NT2/D1 (cell line): ENCODE measurements around the gene SCP2.

Source experiments
- DNase-seq: peaks from one replicate; pipeline ENCODE4 v3.0.0-alpha.2; 2011; ENCODE audit warnings: low read depth, low spot score
- H3K27me3 ChIP-seq: 2 replicates; pipeline ENCODE4 v1.6.0; 2011; ENCODE audit warnings: mild to moderate bottlenecking; ENCODE audit not compliant: insufficient read length, insufficient read depth
- H3K36me3 ChIP-seq: 2 replicates; pipeline ENCODE4 v1.6.1; 2011; ENCODE audit warnings: mild to moderate bottlenecking, low read length, mixed read lengths; ENCODE audit not compliant: insufficient read depth, insufficient read length
- H3K4me1 ChIP-seq: 2 replicates; pipeline ENCODE4 v1.5.1; 2011; ENCODE audit not compliant: insufficient read depth, insufficient read length
- H3K4me3 ChIP-seq: 2 replicates; pipeline ENCODE4 v1.5.1; 2011; ENCODE audit warnings: low read depth; ENCODE audit not compliant: insufficient read length
- H3K9ac ChIP-seq: 2 replicates; pipeline ENCODE4 v1.6.0; 2011; ENCODE audit warnings: low read depth; ENCODE audit not compliant: insufficient read length
- H3K9me3 ChIP-seq: 2 replicates; pipeline ENCODE4 v1.5.1; 2011; ENCODE audit warnings: mild to moderate bottlenecking, low read length; ENCODE audit not compliant: insufficient read depth
- SUZ12 ChIP-seq: IDR thresholded peaks from 2 replicates; pipeline ENCODE4 v1.6.1; 2011; ENCODE audit not compliant: insufficient read length, insufficient read depth; ENCODE audit errors: extremely low read depth
- YY1 ChIP-seq: IDR thresholded peaks from 2 replicates; pipeline ENCODE4 v1.6.1; 2011; ENCODE audit not compliant: insufficient read length, insufficient read depth
- ZNF274 ChIP-seq: IDR thresholded peaks from 2 replicates; pipeline ENCODE4 v1.6.1; 2011; ENCODE audit warnings: mild to moderate bottlenecking, low read depth, low read length

SCP2 gene

DNA sequence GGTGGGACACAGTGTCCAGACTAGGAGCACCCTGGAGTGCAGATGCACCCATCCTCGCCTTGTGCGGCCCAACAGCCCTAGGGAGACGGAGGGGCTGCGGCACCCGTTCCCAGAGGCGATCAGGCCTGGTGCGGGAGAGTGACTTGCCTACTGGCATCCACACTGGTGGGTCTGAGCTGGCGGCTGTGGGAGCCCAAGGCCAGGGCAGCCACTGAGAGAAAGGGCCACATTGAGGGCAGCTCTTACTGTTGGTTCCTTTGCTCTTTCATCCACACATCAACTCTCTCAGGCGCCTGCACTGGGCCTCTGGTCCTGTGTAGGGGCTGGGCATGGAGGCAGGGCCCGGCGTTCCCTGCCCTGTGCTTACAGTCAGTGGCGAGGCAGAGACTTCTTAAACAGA lies 143.5 kb downstream of the SCP2 start:
- Histone ChIP-seq H3K9me3 (no peaks in the 10 kb centered on the region), H3K4me1 (peaks cover 8% of the 10 kb centered on the region), H3K4me3 (no peak overlapping the region), H3K27me3 (no peaks in the 10 kb centered on the region), H3K36me3 (no peaks in the 10 kb centered on the region), H3K9ac (no peak overlapping the region)
- no peak for DNase-seq
- TF ChIP-seq YY1 (no peak), SUZ12 (no peak), ZNF274 (no peak)

DNA sequence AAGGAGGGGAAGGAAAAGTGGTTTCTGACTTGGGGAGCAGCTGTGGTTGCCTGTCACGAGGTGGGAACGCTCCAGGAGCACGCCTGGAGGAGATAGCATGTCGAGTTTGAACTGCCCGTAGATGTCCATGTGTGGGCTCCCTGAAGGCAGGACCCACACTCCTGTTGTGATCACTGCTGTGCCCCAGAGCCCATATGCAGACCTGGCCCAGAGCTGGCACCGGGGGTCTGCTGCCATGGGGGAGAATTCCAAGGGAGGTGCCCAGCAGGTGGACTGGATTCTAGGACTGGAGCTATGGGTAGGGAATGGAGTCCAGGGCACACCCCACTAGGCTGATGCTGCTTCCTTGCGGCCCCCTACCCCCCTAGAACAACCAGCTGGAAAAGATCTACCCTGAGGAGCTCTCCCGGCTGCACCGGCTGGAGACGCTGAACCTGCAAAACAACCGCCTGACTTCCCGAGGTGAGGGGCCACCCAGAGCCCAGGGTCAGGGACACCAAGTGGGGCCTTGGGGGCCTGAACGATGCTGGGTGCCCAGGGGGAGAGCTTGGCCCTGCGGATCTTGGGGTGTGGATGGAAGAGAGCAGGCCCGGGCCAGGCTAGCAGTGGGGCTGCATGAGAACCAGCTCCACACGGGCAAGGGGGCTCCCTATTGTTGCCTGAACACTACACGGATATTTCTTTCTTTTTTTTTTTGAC lies 144.2 kb downstream of the SCP2 start:
- peaks cover 8% of the 10 kb centered on the region for H3K4me1 ChIP-seq
- no peaks in the 10 kb centered on the region for H3K9me3 ChIP-seq
- no peak overlapping the region for H3K9ac ChIP-seq
- H3K27me3 ChIP-seq: no peaks in the 10 kb centered on the region
- H3K4me3 ChIP-seq: no peak overlapping the region
- H3K36me3 ChIP-seq: no peaks in the 10 kb centered on the region
- DNase-seq: no peak
- TF ChIP-seq YY1 (no peak), SUZ12 (no peak), ZNF274 (no peak)

DNA sequence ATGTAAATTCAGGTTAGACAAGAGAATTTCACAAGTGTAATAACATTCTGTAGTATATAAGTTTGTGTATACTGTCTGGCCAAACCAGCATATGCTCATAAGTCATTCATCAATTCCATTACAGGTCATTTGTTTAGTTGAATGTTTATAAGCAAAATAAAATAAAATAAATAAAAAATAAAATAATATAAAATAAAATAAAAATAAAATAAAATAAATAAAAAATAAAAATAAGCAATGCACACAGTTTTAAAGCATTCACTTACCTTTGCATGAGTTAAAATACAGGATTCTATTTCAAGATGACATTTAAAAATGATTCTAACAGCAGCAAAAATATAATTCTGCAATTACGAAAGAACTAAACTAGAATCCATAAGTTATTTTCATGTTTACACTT lies 144.8 kb downstream of the SCP2 start:
- H3K27me3 ChIP-seq: no peaks in the 10 kb centered on the region
- TF ChIP-seq ZNF274: no peak
- TF ChIP-seq YY1: no peak
- TF ChIP-seq SUZ12: no peak

DNA sequence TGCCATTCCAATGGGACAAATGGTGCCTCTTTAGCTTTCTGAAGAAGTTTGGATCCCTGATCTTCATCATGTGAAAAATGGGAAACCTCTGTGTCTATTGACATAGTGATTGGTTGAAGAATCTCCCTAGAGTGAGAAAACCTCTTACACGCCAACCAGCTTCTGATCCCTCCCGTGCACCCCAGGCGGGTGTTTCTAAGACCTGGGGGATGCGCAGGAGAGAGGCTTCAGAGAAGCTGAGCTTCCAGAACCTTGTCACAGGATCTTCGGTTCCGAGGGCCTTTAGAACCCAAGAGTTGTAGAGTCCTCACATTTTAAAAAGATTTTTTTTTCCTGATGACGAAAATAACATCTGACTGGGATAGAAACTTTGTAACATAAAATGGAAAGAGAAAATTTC lies 146.2 kb downstream of the SCP2 start:
- DNase-seq: no peak
- no peaks in the 10 kb centered on the region for H3K9me3 ChIP-seq
- H3K4me1 ChIP-seq: peaks cover 8% of the 10 kb centered on the region
- H3K4me3 ChIP-seq: no peak overlapping the region
- no peak overlapping the region for H3K9ac ChIP-seq
- H3K36me3 ChIP-seq: no peaks in the 10 kb centered on the region
- TF ChIP-seq SUZ12 (no peak), YY1 (no peak)
- no peaks in the 10 kb centered on the region for H3K27me3 ChIP-seq

More for the DNA sequence above, 144.8 kb downstream of the SCP2 start:
- DNase-seq: no peak
- H3K4me1 ChIP-seq: peaks cover 8% of the 10 kb centered on the region
- no peak overlapping the region for H3K4me3 ChIP-seq
- H3K36me3 ChIP-seq: no peaks in the 10 kb centered on the region
- H3K9ac ChIP-seq: no peak overlapping the region
- H3K9me3 ChIP-seq: no peaks in the 10 kb centered on the region

DNA sequence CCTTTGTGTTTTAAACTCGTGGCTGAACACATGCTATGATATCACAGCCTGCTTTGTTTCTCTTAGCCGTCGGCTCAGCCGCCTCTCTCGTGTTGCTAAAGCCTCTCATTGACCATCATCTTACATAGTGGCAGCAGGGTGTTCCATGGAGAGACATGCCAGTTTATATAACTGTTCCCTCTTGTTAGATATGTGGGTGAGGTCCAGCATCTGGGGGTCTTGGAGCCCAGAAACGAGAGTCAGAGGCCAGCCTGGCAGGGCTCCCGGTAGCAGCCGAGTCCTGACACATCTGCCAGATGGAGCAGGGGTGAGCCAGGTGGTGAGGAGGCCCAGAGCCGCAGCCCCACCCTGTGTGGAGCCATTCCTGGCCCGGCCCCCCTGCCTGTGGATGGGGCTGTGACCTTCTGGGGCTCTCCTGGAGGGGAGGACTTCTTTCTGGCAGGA lies 146.8 kb downstream of the SCP2 start:
- H3K36me3 ChIP-seq: no peaks in the 10 kb centered on the region
- H3K4me3 ChIP-seq: no peak overlapping the region
- H3K9ac ChIP-seq: no peak overlapping the region
- H3K4me1 ChIP-seq: peaks cover 8% of the 10 kb centered on the region
- TF ChIP-seq SUZ12: no peak
- TF ChIP-seq ZNF274: no peak
- TF ChIP-seq YY1: no peak
- H3K9me3 ChIP-seq: no peaks in the 10 kb centered on the region
- no peaks in the 10 kb centered on the region for H3K27me3 ChIP-seq
- DNase-seq: no peak

DNA sequence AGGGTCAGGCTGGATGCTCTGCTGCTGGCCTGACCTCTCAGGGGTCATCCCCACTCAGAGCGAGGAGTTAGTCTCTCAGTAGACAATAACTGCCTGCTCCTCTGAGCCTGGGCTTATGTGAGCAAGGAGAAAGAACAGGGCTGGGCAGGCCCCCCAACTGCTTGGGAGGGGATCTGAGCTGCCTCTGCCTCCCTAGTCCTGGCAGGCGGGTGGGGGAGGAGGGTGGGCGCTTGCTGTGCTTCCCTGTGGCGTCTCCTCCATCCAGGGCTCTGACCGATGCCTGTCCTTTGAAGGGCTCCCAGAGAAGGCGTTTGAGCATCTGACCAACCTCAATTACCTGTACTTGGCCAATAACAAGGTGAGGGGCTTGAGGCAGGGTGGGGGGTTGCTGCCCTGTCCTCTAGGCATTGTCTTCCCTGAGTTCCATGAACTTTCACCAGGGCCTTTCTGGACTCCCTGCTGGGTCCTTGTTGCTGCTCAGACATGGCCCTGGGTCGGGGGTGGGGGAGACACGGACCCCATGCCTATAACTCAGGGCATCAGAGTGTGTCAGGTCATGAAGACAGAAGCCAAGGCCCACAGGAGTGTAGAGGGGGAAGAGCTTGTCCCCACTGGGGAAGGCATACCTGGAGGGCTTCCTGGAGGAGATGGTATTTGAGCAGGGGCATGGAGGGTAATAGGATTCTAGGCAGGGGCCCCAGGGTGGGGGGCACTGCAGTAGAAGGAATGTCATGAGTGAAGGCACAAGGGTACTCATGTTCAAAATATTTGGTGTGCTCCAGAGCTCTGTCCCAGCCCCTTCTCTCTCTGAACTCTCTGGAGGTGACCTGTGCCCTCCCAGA lies 147.5 kb downstream of the SCP2 start:
- DNase-seq: no peak
- peaks cover 8% of the 10 kb centered on the region for H3K4me1 ChIP-seq
- TF ChIP-seq ZNF274 (no peak), YY1 (no peak), SUZ12 (no peak)

DNA sequence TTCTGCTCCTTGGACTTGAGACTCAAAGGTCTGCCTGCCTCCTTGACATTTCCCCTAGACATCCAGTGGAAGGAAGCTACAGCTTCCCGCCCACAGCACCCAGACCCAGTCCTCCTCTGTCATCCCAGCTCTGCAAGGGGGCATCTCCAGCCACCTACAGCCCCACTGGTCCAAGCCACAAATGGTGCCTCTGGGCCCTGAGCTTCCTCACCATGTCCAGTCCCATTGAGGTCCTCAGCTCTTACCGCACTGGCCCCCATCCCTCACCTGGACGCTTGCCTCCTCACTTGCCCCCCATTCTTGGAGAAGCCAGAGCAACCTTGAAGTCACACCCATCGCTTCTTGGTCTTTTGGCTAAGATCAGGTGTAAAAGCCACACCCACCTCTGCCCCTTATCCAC lies 148.1 kb downstream of the SCP2 start:
- no peak overlapping the region for H3K9ac ChIP-seq
- H3K27me3 ChIP-seq: no peaks in the 10 kb centered on the region
- DNase-seq: no peak
- TF ChIP-seq ZNF274: no peak
- TF ChIP-seq YY1: no peak
- no peak for TF ChIP-seq SUZ12
- H3K36me3 ChIP-seq: no peaks in the 10 kb centered on the region
- H3K4me1 ChIP-seq: peaks cover 8% of the 10 kb centered on the region
- no peaks in the 10 kb centered on the region for H3K9me3 ChIP-seq
- H3K4me3 ChIP-seq: no peak overlapping the region

More for the DNA sequence above, 147.5 kb downstream of the SCP2 start:
- Histone ChIP-seq H3K36me3 (no peaks in the 10 kb centered on the region), H3K9ac (no peak overlapping the region), H3K9me3 (no peaks in the 10 kb centered on the region), H3K4me3 (no peak overlapping the region), H3K27me3 (no peaks in the 10 kb centered on the region)
